ENCODE data around the gene LINGO3. TPM values are rescaled to one million over a fixed set of nuclear protein-coding genes. Genes with fewer than 3 reads are reported as not detected.

The LINGO3 gene
- polyA plus RNA-seq, 1 donor from 2014 or later: 2.7 TPM

GRCh38 chr19:2280633-2281264, 27.2 kb downstream of the LINGO3 start:
- H3F3A ChIP-seq (ENCODE audit: insufficient read depth, low read length, poor library complexity, severe bottlenecking): no peaks in the 10 kb centered on the region
- H3K9me2 ChIP-seq (ENCODE audit: insufficient read depth, low read length): no peaks in the 10 kb centered on the region
- no peaks in the 10 kb centered on the region for H4K20me1 ChIP-seq (ENCODE audit: insufficient read depth)
- peaks cover 14% of the 10 kb centered on the region for H3K27me3 ChIP-seq (ENCODE audit: insufficient read depth, low read depth, low read length)
- H2AFZ ChIP-seq (ENCODE audit: low read depth, low read length): no peak overlapping the region
- H3K9me3 ChIP-seq (ENCODE audit: low read length): no peaks in the 10 kb centered on the region
- no peak overlapping the region for H3K9ac ChIP-seq (ENCODE audit: low read length)
- H3K4me3 ChIP-seq (ENCODE audit: low read length): no peak overlapping the region
- no peak for TF ChIP-seq MXI1 (conservative IDR thresholded peaks at IDR 0.05; ENCODE audit: poor library complexity, severe bottlenecking)
- no peak for TF ChIP-seq EP300 (conservative IDR thresholded peaks at IDR 0.05; ENCODE audit: poor library complexity, severe bottlenecking)
- TF ChIP-seq CTCF (IDR thresholded peaks at IDR 0.05; ENCODE audit: poor library complexity, severe bottlenecking): no peak
- no peak for TF ChIP-seq POLR2AphosphoS5 (IDR thresholded peaks at IDR 0.05)
- no peak for TF ChIP-seq EZH2 (IDR thresholded peaks at IDR 0.05; ENCODE audit: borderline replicate concordance, insufficient read depth, low read length, poor library complexity, severe bottlenecking)
- TF ChIP-seq REST (IDR thresholded peaks at IDR 0.05; ENCODE audit: borderline replicate concordance): no peak
- no peak for TF ChIP-seq SMC3 (conservative IDR thresholded peaks at IDR 0.05; ENCODE audit: poor library complexity)
- TF ChIP-seq RAD21 (conservative IDR thresholded peaks at IDR 0.05): no peak
- TF ChIP-seq TAF1 (IDR thresholded peaks at IDR 0.05; ENCODE audit: low read depth): no peak
- no peaks in the 10 kb centered on the region for H3K36me3 ChIP-seq (ENCODE audit: insufficient read depth, low read length)
- no peak overlapping the region for H3K27ac ChIP-seq (ENCODE audit: low read length)
- H3K79me2 ChIP-seq (replicated peaks; ENCODE audit: insufficient read depth, low read length): no peaks in the 10 kb centered on the region
- H3K4me2 ChIP-seq (ENCODE audit: low read length): no peak overlapping the region

- Histone ChIP-seq H3K4me3 (ENCODE audit: low read length) (no peak overlapping the region), H3K9me2 (ENCODE audit: insufficient read depth, low read length) (no peaks in the 10 kb centered on the region), H3K36me3 (ENCODE audit: insufficient read depth, low read length) (no peaks in the 10 kb centered on the region), H3K27ac (ENCODE audit: low read length) (no peak overlapping the region), H4K20me1 (ENCODE audit: insufficient read depth) (peaks cover 4% of the 10 kb centered on the region), H3K9me3 (ENCODE audit: low read length) (no peaks in the 10 kb centered on the region), H2AFZ (ENCODE audit: low read depth, low read length) (no peak overlapping the region), H3K27me3 (ENCODE audit: insufficient read depth, low read depth, low read length) (peaks cover 14% of the 10 kb centered on the region), H3F3A (ENCODE audit: insufficient read depth, low read length, poor library complexity, severe bottlenecking) (no peaks in the 10 kb centered on the region), H3K9ac (ENCODE audit: low read length) (no peak overlapping the region), H3K4me2 (ENCODE audit: low read length) (no peak overlapping the region), H3K79me2 (replicated peaks; ENCODE audit: insufficient read depth, low read length) (peaks cover 8% of the 10 kb centered on the region)
- TF ChIP-seq POLR2AphosphoS5 (IDR thresholded peaks at IDR 0.05): no peak
These were observed 29.3 kb downstream of the LINGO3 start for GRCh38 chr19:2278459-2279158.

Measured in neural cell (in vitro differentiated cells).